Nephron progenitor cell (in vitro differentiated cells): Measurements from ENCODE around the gene SMARCC2.
"Not testable (repeated sequence)": the region's sequence is repeated elsewhere in the genome, so short reads cannot be mapped to it uniquely, and the experiment has no call there.

Source experiments
- DNase-seq: peaks from one replicate; pipeline ENCODE4 v3.0.0; 2021
- H3K27ac Mint-ChIP-seq: 2 replicates; pipeline ENCODE4 v1.8.0; 2021; ENCODE audit warnings: mild to moderate bottlenecking, moderate library complexity, mixed read lengths
- H3K27me3 Mint-ChIP-seq: 2 replicates; pipeline ENCODE4 v1.8.0; 2021; ENCODE audit warnings: mild to moderate bottlenecking, low read depth, mixed read lengths; ENCODE audit not compliant: poor library complexity
- H3K36me3 Mint-ChIP-seq: 2 replicates; pipeline ENCODE4 v1.8.0; 2021; ENCODE audit warnings: low read depth, mixed read lengths
- H3K4me1 Mint-ChIP-seq: 2 replicates; pipeline ENCODE4 v1.8.0; 2021; ENCODE audit warnings: mixed read lengths
- H3K4me3 Mint-ChIP-seq: 2 replicates; pipeline ENCODE4 v1.8.0; 2021; ENCODE audit warnings: mild to moderate bottlenecking, moderate library complexity, mixed read lengths
- H3K9me3 Mint-ChIP-seq: 2 replicates; pipeline ENCODE4 v1.8.0; 2021; ENCODE audit warnings: mild to moderate bottlenecking, moderate library complexity, mixed read lengths
- CTCF ChIP-seq: fragments of 200-600 bp; sonication (generic); IDR thresholded peaks from 2 replicates; pipeline ENCODE4 v1.5.0; 2021; ENCODE audit warnings: antibody characterized with exemption

Gene SMARCC2

GRCh38 chr12:56119361-56119796 is 69.9 kb downstream of the SMARCC2 start:
- peak; percentile 64 for TF ChIP-seq CTCF
- DNase-seq, result peak; percentile 74
- peak overlapping the region; percentile 92 for H3K27ac Mint-ChIP-seq
- peaks cover 7% of the 10 kb centered on the region for H3K27me3 Mint-ChIP-seq
- peaks cover 55% of the 10 kb centered on the region for H3K4me1 Mint-ChIP-seq
- peak overlapping the region; percentile 98 for H3K4me3 Mint-ChIP-seq
- H3K36me3 Mint-ChIP-seq, result peaks cover 28% of the 10 kb centered on the region
- H3K9me3 Mint-ChIP-seq, result no peaks in the 10 kb centered on the region

GRCh38 chr12:56118688-56119357 is 70.5 kb downstream of the SMARCC2 start:
- H3K36me3 Mint-ChIP-seq, result peaks cover 33% of the 10 kb centered on the region
- no peak for DNase-seq
- no peaks in the 10 kb centered on the region for H3K9me3 Mint-ChIP-seq
- no peak for TF ChIP-seq CTCF
- peaks cover 7% of the 10 kb centered on the region for H3K27me3 Mint-ChIP-seq
- H3K4me3 Mint-ChIP-seq, result peak overlapping the region; percentile 98
- H3K27ac Mint-ChIP-seq, result peak overlapping the region; percentile 92
- peaks cover 55% of the 10 kb centered on the region for H3K4me1 Mint-ChIP-seq

GRCh38 chr12:56117778-56118687 is 71.2 kb downstream of the SMARCC2 start, which contains the start of gene ZC3H10:
ZC3H10 (plus strand) TSS chr12:56118266; CDS start chr12:56120563, 2,297 bp downstream.
- DNase-seq, result peak; percentile 94
- Mint-ChIP-seq H3K9me3 (no peaks in the 10 kb centered on the region), H3K4me1 (peaks cover 55% of the 10 kb centered on the region), H3K27ac (peak within 1 kb of the TSS; percentile 100), H3K36me3 (peaks cover 41% of the 10 kb centered on the region), H3K27me3 (peaks cover 7% of the 10 kb centered on the region), H3K4me3 (peak within 1 kb of the TSS; percentile 98)
- TF ChIP-seq CTCF, result peak; percentile 20

- Mint-ChIP-seq H3K4me1 (peaks cover 47% of the 10 kb centered on the region), H3K4me3 (peak overlapping the region; percentile 98), H3K36me3 (peaks cover 49% of the 10 kb centered on the region), H3K27ac (peak overlapping the region; percentile 100)
- not testable (repeated sequence) for H3K9me3 Mint-ChIP-seq, H3K27me3 Mint-ChIP-seq, DNase-seq
Measured at GRCh38 chr12:56117082-56117706, 72.1 kb downstream of the SMARCC2 start.

GRCh38 chr12:56116267-56117081 is 72.8 kb downstream of the SMARCC2 start, which contains the start of gene RPL41:
RPL41 (plus strand) TSS chr12:56116633.
- Mint-ChIP-seq H3K9me3 (no peaks in the 10 kb centered on the region), H3K27ac (peak within 1 kb of the TSS; percentile 100), H3K4me1 (peaks cover 40% of the 10 kb centered on the region), H3K27me3 (peaks cover 7% of the 10 kb centered on the region), H3K36me3 (peaks cover 53% of the 10 kb centered on the region), H3K4me3 (peak within 1 kb of the TSS; percentile 98)
- peak; percentile 94 for DNase-seq
- no peak for TF ChIP-seq CTCF
